ENCODE data around the gene FCHO1.

- TF ChIP-seq CTCF (IDR thresholded peaks at IDR 0.05) (no peak), USF2 (IDR thresholded peaks at IDR 0.05) (no peak), RAD21 (conservative IDR thresholded peaks at IDR 0.05 in 1 of 2, IDR thresholded peaks at IDR 0.05 in 1 of 2) (no peak), ZNF302 (CRISPR knock-in tag; IDR thresholded peaks at IDR 0.05) (no peak), HDAC2 (IDR thresholded peaks at IDR 0.05) (no peak), POLR2A (IDR thresholded peaks at IDR 0.05; ENCODE audit: low read length) (no peak), RFX5 (IDR thresholded peaks at IDR 0.05) (no peak), CEBPB (IDR thresholded peaks at IDR 0.05) (no peak), EHMT2 (IDR thresholded peaks at IDR 0.05; ENCODE audit: low read depth) (no peak), EP300 (IDR thresholded peaks at IDR 0.05) (no peak)
Measured at GRCh38 chr19:17737690-17738153, 13.6 kb upstream of the FCHO1 start.

All from A549 (cell line).